Stomach smooth muscle (tissue), 2 donors: Measurements from ENCODE around the gene LAPTM4A.
"Not testable (repeated sequence)": the region's sequence is repeated elsewhere in the genome, so short reads cannot be mapped to it uniquely, and the experiment has no call there.

Source experiments
- H3K27ac ChIP-seq: one replicate; pipeline ENCODE4 v1.7.0; 2013; ENCODE audit warnings: mild to moderate bottlenecking, low read length, inconsistent platforms
- H3K27me3 ChIP-seq, 2 donors: one replicate each; pipeline ENCODE4 v1.7.0; 2013; ENCODE audit warnings: low read length in 2 of 2; ENCODE audit not compliant: insufficient read depth in 2 of 2, control insufficient read depth in 1 of 2
- H3K36me3 ChIP-seq, 2 donors: one replicate each; pipeline ENCODE4 v1.7.0; 2013; ENCODE audit warnings: low read length in 2 of 2; ENCODE audit not compliant: control insufficient read depth in 2 of 2, insufficient read depth in 2 of 2
- H3K4me1 ChIP-seq: one replicate; pipeline ENCODE4 v1.7.0; 2013; ENCODE audit warnings: low read length; ENCODE audit not compliant: control insufficient read depth, insufficient read depth
- H3K4me3 ChIP-seq, 2 donors: one replicate each; pipeline ENCODE4 v1.7.0; 2013; ENCODE audit warnings: low read length in 2 of 2
- H3K9ac ChIP-seq, 2 donors: one replicate each; pipeline ENCODE4 v1.7.0; 2013; ENCODE audit warnings: low read length in 2 of 2, mild to moderate bottlenecking in 1 of 2
- H3K9me3 ChIP-seq, 2 donors: one replicate each; pipeline ENCODE4 v1.7.0; 2013; ENCODE audit warnings: low read length in 2 of 2; ENCODE audit not compliant: control insufficient read depth in 2 of 2
- donor health status: healthy.
- donor health status: Pancreatic carcinoma.

LAPTM4A gene

GRCh38 chr2:20091305-20091991, 40.0 kb upstream of the LAPTM4A start:
- Histone ChIP-seq H3K36me3 (no peaks in the 10 kb centered on the region), H3K27ac (no peak overlapping the region), H3K4me3 (no peak overlapping the region), H3K9ac (no peak overlapping the region), H3K27me3 (no peaks in the 10 kb centered on the region), H3K4me1 (peaks cover 10% of the 10 kb centered on the region), H3K9me3 (no peaks in the 10 kb centered on the region)

DNA sequence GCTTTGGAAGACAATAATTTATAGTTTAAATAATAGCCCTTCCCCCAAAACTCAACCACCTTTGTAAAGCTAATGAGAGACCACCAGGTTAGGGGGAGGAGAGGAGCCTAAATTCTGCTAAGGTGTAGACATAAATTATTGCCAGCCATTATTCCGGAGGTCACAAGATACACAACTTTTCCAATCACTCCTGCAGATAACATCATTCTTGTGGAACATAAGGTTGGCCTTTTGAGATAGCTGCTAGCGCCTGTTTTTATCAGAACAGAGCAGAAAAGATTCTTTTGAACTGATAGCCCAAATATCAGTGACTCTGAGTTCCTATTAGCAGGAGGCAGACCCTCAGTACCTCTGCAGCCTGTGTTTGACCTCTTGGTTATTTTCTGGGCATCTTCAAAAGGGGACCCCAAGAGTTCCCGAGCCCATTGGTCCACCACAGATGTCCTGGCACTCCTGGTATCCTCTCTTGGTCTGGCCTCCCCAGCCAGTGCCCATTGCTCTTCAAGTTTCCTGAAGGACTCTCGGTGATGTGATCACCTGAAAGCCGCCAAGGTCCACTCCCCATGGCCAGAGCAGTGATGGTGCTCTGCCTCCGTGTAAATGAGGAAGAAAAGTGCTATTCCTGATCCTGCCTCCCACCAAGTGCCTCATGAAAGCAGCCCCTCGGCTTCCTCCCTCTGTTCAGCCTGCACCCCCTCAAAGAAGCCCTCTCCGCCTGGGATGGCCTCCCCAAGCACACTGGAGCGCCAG, 38.5 kb upstream of the LAPTM4A start:
- no peak overlapping the region for H3K9ac ChIP-seq

DNA sequence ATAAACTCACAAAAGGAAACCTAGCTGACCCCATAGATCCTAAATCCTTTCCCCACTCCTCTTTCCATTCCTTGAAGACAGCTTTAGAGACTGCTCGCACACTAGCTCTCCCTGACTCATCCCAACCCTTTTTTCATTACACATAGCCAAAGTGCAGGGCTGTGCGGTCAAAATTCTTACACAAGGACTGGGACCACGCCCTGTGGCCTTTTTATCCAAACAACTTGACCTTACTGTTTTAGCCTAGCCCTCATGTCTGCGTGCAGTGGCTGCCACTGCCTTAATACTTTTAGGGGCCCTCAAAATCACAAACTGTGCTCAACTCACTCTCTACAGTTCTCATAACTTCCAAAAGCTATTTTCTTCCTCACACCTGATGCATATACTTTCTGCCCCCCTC, 34.5 kb upstream of the LAPTM4A start:
- H3K9ac ChIP-seq, H3K4me1 ChIP-seq, H3K27ac ChIP-seq, H3K27me3 ChIP-seq, H3K9me3 ChIP-seq, H3K36me3 ChIP-seq, H3K4me3 ChIP-seq: not testable (repeated sequence)

More for the DNA sequence above, 38.5 kb upstream of the LAPTM4A start:
- Histone ChIP-seq H3K36me3 (no peaks in the 10 kb centered on the region), H3K4me3 (no peak overlapping the region), H3K9me3 (no peaks in the 10 kb centered on the region), H3K27me3 (no peaks in the 10 kb centered on the region), H3K27ac (no peak overlapping the region), H3K4me1 (peaks cover 10% of the 10 kb centered on the region)

GRCh38 chr2:20082812-20083211, 31.4 kb upstream of the LAPTM4A start:
- not testable (repeated sequence) for H3K9me3 ChIP-seq, H3K9ac ChIP-seq, H3K27ac ChIP-seq, H3K4me3 ChIP-seq, H3K27me3 ChIP-seq, H3K36me3 ChIP-seq, H3K4me1 ChIP-seq

GRCh38 chr2:20081841-20082240, 30.4 kb upstream of the LAPTM4A start:
- Histone ChIP-seq H3K4me3 (no peak overlapping the region), H3K9ac (no peak overlapping the region), H3K27ac (no peak overlapping the region), H3K9me3 (no peaks in the 10 kb centered on the region), H3K4me1 (no peaks in the 10 kb centered on the region), H3K27me3 (no peaks in the 10 kb centered on the region), H3K36me3 (no peaks in the 10 kb centered on the region)

- H3K27me3 ChIP-seq, result no peaks in the 10 kb centered on the region
- no peak overlapping the region for H3K27ac ChIP-seq
- H3K9me3 ChIP-seq, result no peaks in the 10 kb centered on the region
- no peak overlapping the region for H3K9ac ChIP-seq
- H3K4me1 ChIP-seq, result no peaks in the 10 kb centered on the region
- no peak overlapping the region for H3K4me3 ChIP-seq
- H3K36me3 ChIP-seq, result no peaks in the 10 kb centered on the region
Measured at GRCh38 chr2:20080839-20081415, 29.5 kb upstream of the LAPTM4A start.

DNA sequence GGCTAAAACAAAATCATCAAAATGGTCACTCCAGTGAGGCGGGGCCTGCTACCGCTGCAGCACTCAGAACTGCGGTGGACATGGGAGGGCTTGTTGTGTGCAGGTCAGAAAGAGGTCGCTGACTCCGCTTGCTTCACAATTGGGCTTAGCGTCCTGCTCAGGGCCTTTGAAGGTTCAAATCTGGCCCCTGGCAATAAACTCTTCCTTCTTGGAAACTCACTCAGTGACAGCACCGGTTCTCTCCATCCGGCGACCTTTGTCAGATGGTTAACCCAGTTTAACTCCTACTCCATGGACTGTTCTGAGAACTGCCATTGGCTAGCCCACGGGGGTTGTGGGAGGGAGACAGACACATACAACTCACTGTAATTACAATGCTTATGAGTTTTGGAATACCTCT, 29.0 kb upstream of the LAPTM4A start:
- Histone ChIP-seq H3K4me3 (no peak overlapping the region), H3K27me3 (no peaks in the 10 kb centered on the region), H3K9me3 (no peaks in the 10 kb centered on the region), H3K9ac (no peak overlapping the region), H3K4me1 (no peaks in the 10 kb centered on the region), H3K36me3 (no peaks in the 10 kb centered on the region), H3K27ac (no peak overlapping the region)

DNA sequence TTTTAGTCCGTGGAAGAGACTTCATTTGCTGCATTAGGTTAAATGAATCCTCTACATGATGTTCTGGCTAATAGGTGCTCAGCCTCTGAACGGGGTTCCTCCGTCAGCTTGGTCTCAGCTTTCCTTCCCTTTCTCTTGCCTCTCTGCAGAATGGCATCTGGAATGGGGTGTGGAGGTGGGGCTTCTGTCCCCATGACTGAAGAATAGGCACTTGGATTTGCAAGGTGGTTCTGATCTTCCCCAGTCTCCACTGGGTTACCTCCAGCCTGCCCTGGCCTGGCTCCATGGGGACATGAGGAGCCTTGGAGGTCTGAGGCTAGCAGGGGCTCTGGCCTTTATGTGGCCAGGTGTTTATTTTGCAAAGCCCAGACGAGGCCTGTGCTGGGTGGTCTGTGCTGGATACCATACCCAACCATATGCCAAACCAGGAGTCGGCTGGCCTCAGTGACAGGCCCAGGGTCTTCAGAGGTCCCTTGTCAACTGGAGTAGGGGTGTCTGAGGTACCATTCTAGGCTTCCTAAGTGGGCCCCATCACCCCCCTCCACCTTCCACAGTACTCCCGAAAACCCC, 28.2 kb upstream of the LAPTM4A start:
- H3K27ac ChIP-seq, result no peak overlapping the region

DNA sequence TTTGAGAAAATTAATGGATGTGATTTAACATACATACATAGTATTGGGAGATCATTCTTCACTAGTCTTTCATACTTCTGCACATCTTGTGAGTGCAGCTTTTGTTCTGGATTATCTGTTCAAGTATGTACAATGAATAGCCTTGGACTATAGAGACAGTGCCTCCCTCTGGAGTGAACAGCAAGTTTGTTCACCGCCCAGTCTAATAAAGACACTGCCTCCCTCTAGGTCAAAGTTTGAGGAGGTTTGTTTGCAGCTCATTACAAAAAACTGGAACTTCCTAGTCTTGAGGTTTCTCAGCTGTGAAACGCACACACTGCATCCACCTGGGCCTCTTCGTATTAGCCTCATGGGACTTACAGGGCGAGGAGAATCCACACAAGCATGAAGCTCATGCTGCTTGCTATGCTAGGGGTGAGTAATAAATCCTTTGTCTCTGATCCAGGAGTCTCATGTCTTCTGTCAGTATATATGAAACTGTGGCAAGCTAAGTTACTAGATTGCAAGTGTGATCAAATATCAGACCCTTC, 26.0 kb upstream of the LAPTM4A start:
- Histone ChIP-seq H3K27me3 (no peaks in the 10 kb centered on the region), H3K4me1 (no peaks in the 10 kb centered on the region)

More for the DNA sequence above, 28.2 kb upstream of the LAPTM4A start:
- no peak overlapping the region for H3K4me3 ChIP-seq
- H3K36me3 ChIP-seq, result no peaks in the 10 kb centered on the region
- H3K27me3 ChIP-seq, result no peaks in the 10 kb centered on the region
- H3K9ac ChIP-seq, result no peak overlapping the region
- H3K9me3 ChIP-seq, result no peaks in the 10 kb centered on the region
- H3K4me1 ChIP-seq, result no peaks in the 10 kb centered on the region

GRCh38 chr2:20076757-20077156, 25.3 kb upstream of the LAPTM4A start:
- H3K4me1 ChIP-seq, result peaks cover 4% of the 10 kb centered on the region

More for the DNA sequence above, 26.0 kb upstream of the LAPTM4A start:
- Histone ChIP-seq H3K4me3 (no peak overlapping the region), H3K36me3 (no peaks in the 10 kb centered on the region), H3K9ac (no peak overlapping the region), H3K27ac (no peak overlapping the region), H3K9me3 (no peaks in the 10 kb centered on the region)

More at GRCh38 chr2:20076757-20077156, 25.3 kb upstream of the LAPTM4A start:
- Histone ChIP-seq H3K9ac (no peak overlapping the region), H3K27me3 (no peaks in the 10 kb centered on the region), H3K9me3 (no peaks in the 10 kb centered on the region), H3K27ac (no peak overlapping the region), H3K36me3 (no peaks in the 10 kb centered on the region), H3K4me3 (no peak overlapping the region)
